Transverse colon (tissue), 4 donors: ENCODE results near the gene KCNJ2. TPM values are rescaled to one million over a fixed set of nuclear protein-coding genes. Genes with fewer than 3 reads are reported as not detected.

Source experiments
- DNase-seq: peaks from one replicate; pipeline ENCODE4 v3.0.0-alpha.2; 2019
- H3K27ac ChIP-seq, 4 donors: fragments of 200-600 bp; sonication (generic); 2 replicates each; pipeline ENCODE4 v1.5.1; 2016 to 2018; ENCODE audit warnings: inconsistent platforms in 4 of 4
- H3K27me3 ChIP-seq: fragments of 200-600 bp; sonication (generic); 2 replicates; pipeline ENCODE4 v1.5.1; 2017; ENCODE audit warnings: inconsistent platforms
- H3K36me3 ChIP-seq, 4 donors: fragments of 200-600 bp; sonication (generic); 2 replicates each; pipeline ENCODE4 v1.5.1; 2017 to 2019; ENCODE audit warnings: inconsistent platforms in 4 of 4
- H3K4me1 ChIP-seq, 4 donors: fragments of 200-600 bp; sonication (generic); 2 replicates each; pipeline ENCODE4 v1.5.1; 2017 to 2020; ENCODE audit warnings: inconsistent platforms in 4 of 4
- H3K4me3 ChIP-seq, 4 donors: fragments of 200-600 bp; sonication (generic); 1 replicate in 1 of 4; 2 replicates in 3 of 4; pipeline versions ENCODE4 v1.5.1 to v1.6.1; 2017 to 2019; ENCODE audit warnings: inconsistent platforms in 4 of 4
- H3K9me3 ChIP-seq, 2 donors: fragments of 200-600 bp; sonication (generic); 2 replicates each; pipeline ENCODE4 v1.5.1; 2017 to 2019; ENCODE audit warnings: inconsistent platforms in 2 of 2
- CTCF ChIP-seq, 5 experiments: fragments of 200-600 bp in 3 of 5; fragments of 450-650 bp in 2 of 5; sonication (generic) in 3 of 5; IDR thresholded peaks; 1 replicate in 2 of 5; 2 replicates in 3 of 5; pipeline ENCODE4 v1.5.1; 2016 to 2017; ENCODE audit warnings: antibody characterized with exemption in 5 of 5, inconsistent platforms in 3 of 5, mild to moderate bottlenecking in 2 of 5, moderate library complexity in 1 of 5
- EP300 ChIP-seq: sonication (generic); formaldehyde crosslinking; IDR thresholded peaks from one replicate; pipeline ENCODE4 v1.6.1; 2017; ENCODE audit warnings: antibody characterized with exemption, low read depth
- POLR2A ChIP-seq: fragments of 450-650 bp; IDR thresholded peaks from one replicate; pipeline ENCODE4 v1.6.1; 2016; ENCODE audit warnings: antibody characterized with exemption, mild to moderate bottlenecking, moderate library complexity
- POLR2AphosphoS5 ChIP-seq, 3 donors: sonication (generic); formaldehyde crosslinking; IDR thresholded peaks; one replicate each; pipeline ENCODE4 v1.6.1; 2016; ENCODE audit warnings: antibody characterized with exemption in 3 of 3
- WGBS, 2 donors: methylation state at CpG; one replicate each; pipeline ENCODE4 v1.1.5; 2018; ENCODE audit warnings: low coverage in 1 of 2; 5-methylcytosine and 5-hydroxymethylcytosine counted together
- in situ Hi-C, 4 donors: fragments of 200-750 bp; cut with MboI; loops; one replicate each; pipeline versions ENCODE4 v1.15.0 to v1.15.1; 2017; ENCODE audit warnings: low sequenced_read_pairs in 3 of 4, low pct_ligation_motif_present in 1 of 4, low pct_unique_long_range_greater_than_20kb in 1 of 4
- intact Hi-C: fragments of 100-400 bp; cut with DNase I; formaldehyde crosslinking; loops from one replicate; pipeline ENCODE4 v1.15.1; 2023; ENCODE audit warnings: low total_unique reads
- total RNA-seq, 4 donors: library from RNA; depleted of rRNA; stranded (reverse); fragments of >200 nt; gene quantifications; one replicate each; pipeline ENCODE4 v1.1.0, GENCODE V29; 2016

The KCNJ2 gene
- total RNA-seq, 4 donors from 2014 or later: 15.4 to 37.4 (median 19.7) TPM

DNA sequence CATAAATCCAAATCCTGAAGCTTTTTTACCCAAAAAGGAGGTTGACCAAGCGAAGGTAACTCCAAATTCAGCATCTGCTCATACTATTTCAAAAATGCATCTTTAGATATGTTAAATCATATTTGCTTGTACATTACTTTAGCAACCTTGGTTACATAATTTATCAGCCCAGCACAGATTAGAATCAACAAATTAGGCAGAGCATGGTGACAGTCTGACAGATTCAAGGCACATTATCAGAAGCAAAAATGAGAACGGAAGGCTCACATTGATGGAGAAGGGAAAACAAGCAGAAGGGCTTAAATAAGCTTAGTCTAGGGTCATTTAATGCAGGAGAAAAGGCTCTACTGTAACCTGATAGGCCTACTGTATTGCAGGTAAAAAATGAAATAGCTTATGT lies 3.9 kb upstream of the KCNJ2 start:
- Histone ChIP-seq H3K27me3 (peaks cover 2% of the 10 kb centered on the region), H3K4me3 (no peak overlapping the region), H3K4me1 (peaks cover 0 to 18% (median 2%) of the 10 kb centered on the region in 4 donors), H3K27ac (no peak overlapping the region), H3K9me3 (no peaks in the 10 kb centered on the region), H3K36me3 (no peaks in the 10 kb centered on the region)
- 83 to 88% methylated on average over 2 of the region's 2 CpGs for WGBS, 2 donors
- DNase-seq: no peak
- no peak for TF ChIP-seq EP300
- no peak for TF ChIP-seq POLR2AphosphoS5 (IDR thresholded peaks at IDR 0.05)
- TF ChIP-seq POLR2A: no peak
- in situ Hi-C loops (loop anchor here in 2 of 4 donors (25.0 kb wide), 2 partner anchors 397 to 578 kb away; no protein-coding TSS in a partner anchor), intact Hi-C loops (no loop called here)

- Histone ChIP-seq H3K27me3 (peaks cover 10% of the 10 kb centered on the region), H3K4me3 (no peak overlapping the region), H3K27ac (no peak overlapping the region), H3K4me1 (peaks cover 0 to 21% (median 2%) of the 10 kb centered on the region in 4 donors), H3K36me3 (no peaks in the 10 kb centered on the region), H3K9me3 (no peaks in the 10 kb centered on the region)
- DNase-seq: no peak
- in situ Hi-C loops: loop anchor here in 2 of 4 donors (25.0 kb wide), 2 partner anchors 396 to 579 kb away; no protein-coding TSS in a partner anchor
- intact Hi-C loops: no loop called here
- TF ChIP-seq EP300 (no peak), CTCF (IDR thresholded peaks at IDR 0.05) (no peak), POLR2AphosphoS5 (IDR thresholded peaks at IDR 0.05) (no peak), POLR2A (no peak)
- 91 to 100% methylated on average over 3 to 4 of the region's 4 CpGs for WGBS, 2 donors
Measured at GRCh38 chr17:70166615-70167014, 2.7 kb upstream of the KCNJ2 start.

GRCh38 chr17:70168044-70168976 lies 1.0 kb upstream of the KCNJ2 start:
- in situ Hi-C loops (loop anchor here in 2 of 4 donors (25.0 kb wide), 2 partner anchors 394 to 581 kb away; no protein-coding TSS in a partner anchor), intact Hi-C loops (no loop called here)
- 3 to 5% methylated on average over 17 to 45 of the region's 45 CpGs for WGBS, 2 donors
- no peaks in the 10 kb centered on the region for H3K9me3 ChIP-seq
- H3K27ac ChIP-seq: peak overlapping the region; percentile 86 to 93 (median 92)
- peak overlapping the region; percentile 50 to 71 (median 55) for H3K4me3 ChIP-seq
- peaks cover 0 to 38% (median 2%) of the 10 kb centered on the region in 4 donors for H3K4me1 ChIP-seq
- no peaks in the 10 kb centered on the region for H3K36me3 ChIP-seq
- peaks cover 13% of the 10 kb centered on the region for H3K27me3 ChIP-seq
- TF ChIP-seq POLR2A (no peak), EP300 (no peak), POLR2AphosphoS5 (IDR thresholded peaks at IDR 0.05) (no peak), CTCF (IDR thresholded peaks at IDR 0.05) (peak; percentile 54 to 72 (median 66))
- peak; percentile 80 for DNase-seq

- intact Hi-C loops: no loop called here
Measured at GRCh38 chr17:70169709-70170597, 621 bp downstream of the KCNJ2 start.

More at GRCh38 chr17:70169709-70170597, 621 bp downstream of the KCNJ2 start:
- peaks cover 13% of the 10 kb centered on the region for H3K27me3 ChIP-seq
- TF ChIP-seq POLR2A (no peak), POLR2AphosphoS5 (IDR thresholded peaks at IDR 0.05) (no peak), CTCF (IDR thresholded peaks at IDR 0.05) (no peak), EP300 (no peak)
- no peaks in the 10 kb centered on the region for H3K36me3 ChIP-seq
- peak overlapping the region; percentile 38 to 71 (median 55) for H3K4me3 ChIP-seq
- no peaks in the 10 kb centered on the region for H3K9me3 ChIP-seq
- 10 to 29% methylated on average over 4 to 24 of the region's 24 CpGs for WGBS, 2 donors
- H3K27ac ChIP-seq: peak overlapping the region; percentile 86 to 93 (median 92)
- no peak for DNase-seq
- peaks cover 0 to 45% (median 2%) of the 10 kb centered on the region in 4 donors for H3K4me1 ChIP-seq
- in situ Hi-C loops: loop anchor here in 3 of 4 donors (10.0 to 25.0 kb wide), 3 partner anchors 385 to 583 kb away; no protein-coding TSS in a partner anchor
